ENCODE data around the gene ARSD.
"Not testable (repeated sequence)": the region's sequence is repeated elsewhere in the genome, so short reads cannot be mapped to it uniquely, and the experiment has no call there.

ARSD gene

GRCh38 chrX:2934715-2935710, 5.9 kb upstream of the ARSD start:
- Histone ChIP-seq H3K27ac (no peak overlapping the region), H3K9me3 (ENCODE audit: low read depth, low read length) (no peaks in the 10 kb centered on the region), H3K4me3 (no peak overlapping the region), H3K9ac (ENCODE audit: insufficient read length) (no peak overlapping the region), H3K36me3 (ENCODE audit: insufficient read depth, low read length) (no peaks in the 10 kb centered on the region)
- peak; percentile 22 for DNase-seq (ENCODE audit: low read depth, low spot score)
- no peak for TF ChIP-seq EZH2 (IDR thresholded peaks at IDR 0.05)
- no peak for TF ChIP-seq FOXP2 (optimal IDR thresholded peaks at IDR 0.05; ENCODE audit: control extremely low read depth, extremely low read length, insufficient read depth)

DNA sequence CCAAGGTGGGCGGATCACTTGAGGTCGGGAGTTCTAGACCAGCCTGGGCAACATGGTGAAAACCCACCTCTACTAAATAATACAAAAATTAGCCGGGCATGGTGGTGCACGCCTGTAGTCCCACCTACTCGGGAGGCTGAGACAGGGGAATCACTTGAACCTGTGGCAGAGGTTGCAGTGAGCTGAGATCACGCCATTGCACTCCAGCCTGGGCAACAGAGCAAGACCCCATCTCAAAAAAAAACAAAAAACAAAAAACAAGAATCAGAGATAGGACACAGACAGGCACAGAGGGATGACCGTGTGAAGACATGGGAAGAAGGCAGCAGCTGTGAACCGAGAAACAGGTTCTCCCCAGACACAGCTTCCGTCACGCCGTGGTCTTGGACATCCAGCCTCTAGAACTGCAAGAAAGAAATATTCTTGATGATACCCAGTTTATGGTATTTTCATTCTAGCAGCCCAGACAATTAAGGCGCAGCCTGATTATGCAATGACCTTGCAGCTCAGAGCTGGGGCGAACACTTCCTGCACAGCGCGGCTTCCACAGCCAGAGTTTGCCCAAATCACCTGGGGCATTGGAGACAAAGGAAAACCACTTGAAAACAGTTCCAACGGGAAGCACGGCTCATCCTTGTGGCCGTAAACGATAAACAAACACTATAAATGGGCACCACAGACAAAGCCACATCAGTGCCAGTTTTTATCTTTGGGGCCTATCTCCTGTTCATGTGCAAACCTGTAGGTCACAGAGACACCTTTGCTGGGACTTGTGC, 4.2 kb upstream of the ARSD start:
- Histone ChIP-seq H3K27ac (no peak overlapping the region), H3K4me3 (no peak overlapping the region), H3K9me3 (ENCODE audit: low read depth, low read length) (no peaks in the 10 kb centered on the region), H3K36me3 (ENCODE audit: insufficient read depth, low read length) (no peaks in the 10 kb centered on the region), H3K9ac (ENCODE audit: insufficient read length) (no peak overlapping the region)
- no peak for DNase-seq (ENCODE audit: low read depth, low spot score)
- TF ChIP-seq FOXP2 (optimal IDR thresholded peaks at IDR 0.05; ENCODE audit: control extremely low read depth, extremely low read length, insufficient read depth), result no peak

DNA sequence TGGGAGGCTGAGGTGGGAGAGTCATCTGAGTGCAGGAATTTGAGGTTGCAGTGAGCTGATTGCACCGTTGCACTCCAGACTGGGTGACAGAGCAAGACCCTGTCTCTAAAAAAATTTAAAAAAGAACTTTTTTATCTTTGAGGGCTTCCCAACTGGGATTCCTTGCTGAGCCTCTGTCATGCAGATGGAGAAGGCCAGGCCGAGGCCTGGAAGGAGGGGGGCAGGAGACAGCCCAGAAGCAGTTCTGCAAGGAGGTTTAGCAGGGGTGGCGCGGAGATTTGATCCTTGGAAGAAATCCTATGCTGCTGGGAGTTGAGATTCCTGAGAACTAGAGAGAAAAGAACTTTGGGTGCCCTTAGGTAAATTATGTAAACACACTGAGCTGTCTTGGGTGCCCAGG, 2.5 kb upstream of the ARSD start:
- H3K36me3 ChIP-seq (ENCODE audit: insufficient read depth, low read length), result no peaks in the 10 kb centered on the region
- no peak for TF ChIP-seq EZH2 (IDR thresholded peaks at IDR 0.05)
- no peak for TF ChIP-seq FOXP2 (optimal IDR thresholded peaks at IDR 0.05; ENCODE audit: control extremely low read depth, extremely low read length, insufficient read depth)
- TF ChIP-seq POLR2AphosphoS5 (IDR thresholded peaks at IDR 0.05; ENCODE audit: borderline replicate concordance, low read depth, low read length), result no peak
- H3K4me3 ChIP-seq, result no peak overlapping the region
- H3K9ac ChIP-seq (ENCODE audit: insufficient read length), result no peak overlapping the region
- DNase-seq (ENCODE audit: low read depth, low spot score), result no peak
- H3K27ac ChIP-seq, result no peak overlapping the region
- no peaks in the 10 kb centered on the region for H3K9me3 ChIP-seq (ENCODE audit: low read depth, low read length)

DNA sequence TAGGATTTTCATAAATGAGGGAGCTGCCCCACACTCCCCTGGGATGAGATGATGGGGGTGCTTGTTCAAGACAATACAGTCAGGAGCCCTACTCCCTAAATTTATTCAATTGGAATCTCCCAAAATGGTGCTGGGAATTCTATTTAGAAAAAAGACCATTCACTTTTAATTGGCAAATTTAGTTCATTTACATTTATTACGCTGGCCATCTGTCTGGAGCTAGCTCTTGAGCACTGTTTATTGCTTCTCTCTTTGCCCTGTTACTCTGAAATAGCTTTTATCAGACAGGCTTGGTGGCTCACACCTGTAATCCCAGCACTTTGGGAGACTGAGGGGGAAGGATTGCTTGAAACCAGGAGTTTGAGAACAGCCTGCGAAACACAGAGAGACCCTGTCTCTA, 2.0 kb upstream of the ARSD start:
- TF ChIP-seq POLR2AphosphoS5 (IDR thresholded peaks at IDR 0.05; ENCODE audit: borderline replicate concordance, low read depth, low read length), result no peak
- DNase-seq (ENCODE audit: low read depth, low spot score), result no peak
- no peak overlapping the region for H3K9ac ChIP-seq (ENCODE audit: insufficient read length)
- H3K9me3 ChIP-seq (ENCODE audit: low read depth, low read length), result no peaks in the 10 kb centered on the region
- no peaks in the 10 kb centered on the region for H3K36me3 ChIP-seq (ENCODE audit: insufficient read depth, low read length)
- no peak overlapping the region for H3K27ac ChIP-seq
- H3K4me3 ChIP-seq, result no peak overlapping the region

- no peaks in the 10 kb centered on the region for H3K9me3 ChIP-seq (ENCODE audit: low read depth, low read length)
- H3K4me3 ChIP-seq, result no peak overlapping the region
- DNase-seq (ENCODE audit: low read depth, low spot score), result no peak
- no peak overlapping the region for H3K9ac ChIP-seq (ENCODE audit: insufficient read length)
- H3K36me3 ChIP-seq (ENCODE audit: insufficient read depth, low read length), result no peaks in the 10 kb centered on the region
- no peak for TF ChIP-seq EZH2 (IDR thresholded peaks at IDR 0.05)
- TF ChIP-seq FOXP2 (optimal IDR thresholded peaks at IDR 0.05; ENCODE audit: control extremely low read depth, extremely low read length, insufficient read depth), result no peak
- no peak for TF ChIP-seq POLR2AphosphoS5 (IDR thresholded peaks at IDR 0.05; ENCODE audit: borderline replicate concordance, low read depth, low read length)
- H3K27ac ChIP-seq, result no peak overlapping the region
Measured at GRCh38 chrX:2928191-2928582, 952 bp downstream of the ARSD start.

DNA sequence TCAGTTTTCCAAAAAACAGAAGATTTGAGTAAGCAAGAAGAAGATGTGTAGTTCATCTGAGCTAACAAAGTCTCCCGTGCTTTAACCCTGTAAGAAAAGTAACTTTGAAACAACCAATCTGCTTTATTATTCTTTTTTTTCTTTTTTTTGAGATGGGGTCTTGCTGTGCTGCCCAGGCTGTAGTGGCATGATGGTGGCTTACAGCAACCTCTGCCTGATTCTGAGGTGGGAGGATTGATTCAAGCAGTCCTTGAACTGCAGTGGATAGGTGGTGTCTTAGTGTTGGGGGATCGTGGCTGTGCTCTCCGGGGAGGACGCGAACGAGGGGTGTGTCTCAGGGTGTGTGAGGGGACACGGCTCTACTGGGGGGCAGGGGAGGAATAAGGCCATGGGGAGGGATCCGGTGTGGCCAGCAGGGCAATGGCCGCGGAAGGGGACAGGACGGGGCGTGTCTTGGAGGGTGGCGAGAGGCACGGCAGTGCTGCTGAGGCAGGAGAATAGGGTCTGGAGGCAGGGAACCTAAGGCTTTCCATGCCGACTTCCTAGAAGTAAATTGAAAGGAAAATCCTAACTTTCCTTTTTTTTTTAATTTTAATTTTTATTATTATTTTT, 2.4 kb downstream of the ARSD start:
- Histone ChIP-seq H3K9ac (ENCODE audit: insufficient read length) (no peak overlapping the region), H3K36me3 (ENCODE audit: insufficient read depth, low read length) (no peaks in the 10 kb centered on the region), H3K4me3 (no peak overlapping the region), H3K9me3 (ENCODE audit: low read depth, low read length) (no peaks in the 10 kb centered on the region), H3K27ac (no peak overlapping the region)
- TF ChIP-seq FOXP2 (optimal IDR thresholded peaks at IDR 0.05; ENCODE audit: control extremely low read depth, extremely low read length, insufficient read depth) (no peak), EZH2 (IDR thresholded peaks at IDR 0.05) (no peak), POLR2AphosphoS5 (IDR thresholded peaks at IDR 0.05; ENCODE audit: borderline replicate concordance, low read depth, low read length) (no peak)
- DNase-seq (ENCODE audit: low read depth, low spot score), result no peak

DNA sequence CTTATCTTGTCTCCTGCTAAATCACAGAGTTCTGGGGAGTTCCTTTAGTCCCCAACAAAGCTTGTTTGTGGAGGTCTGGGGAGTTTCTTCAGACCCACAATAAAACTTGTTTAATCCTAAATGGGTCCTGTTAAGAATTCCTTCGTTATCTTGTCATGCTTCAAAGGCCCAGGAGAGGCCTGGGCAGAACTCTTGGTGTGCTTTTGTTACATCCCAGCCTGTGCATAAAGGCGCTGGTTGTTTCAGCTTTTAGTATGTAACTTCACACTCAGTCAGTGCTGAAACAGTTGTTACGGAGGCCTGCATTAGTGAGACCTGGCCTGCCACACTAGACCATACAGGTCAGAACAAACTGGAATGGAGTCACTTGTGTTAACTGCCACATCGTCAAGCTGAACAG, 2.9 kb downstream of the ARSD start:
- not testable (repeated sequence) for H3K4me3 ChIP-seq; H3K36me3 ChIP-seq (ENCODE audit: insufficient read depth, low read length); DNase-seq (ENCODE audit: low read depth, low spot score); H3K9me3 ChIP-seq (ENCODE audit: low read depth, low read length); H3K27ac ChIP-seq; H3K9ac ChIP-seq (ENCODE audit: insufficient read length)

GRCh38 chrX:2924151-2924550, 5.0 kb downstream of the ARSD start:
- Histone ChIP-seq H3K9ac (ENCODE audit: insufficient read length) (no peak overlapping the region), H3K27ac (no peak overlapping the region), H3K36me3 (ENCODE audit: insufficient read depth, low read length) (no peaks in the 10 kb centered on the region), H3K4me3 (no peak overlapping the region), H3K9me3 (ENCODE audit: low read depth, low read length) (no peaks in the 10 kb centered on the region)
- TF ChIP-seq FOXP2 (optimal IDR thresholded peaks at IDR 0.05; ENCODE audit: control extremely low read depth, extremely low read length, insufficient read depth) (no peak), EZH2 (IDR thresholded peaks at IDR 0.05) (no peak), POLR2AphosphoS5 (IDR thresholded peaks at IDR 0.05; ENCODE audit: borderline replicate concordance, low read depth, low read length) (no peak)
- DNase-seq (ENCODE audit: low read depth, low spot score), result no peak

Data from SK-N-MC (cell line).